Prostate gland (tissue), 2 donors: ENCODE measurements around the gene HOXA7. TPM values are rescaled to one million over a fixed set of nuclear protein-coding genes. Genes with fewer than 3 reads are reported as not detected.

ENCODE experiments used
- DNase-seq: peaks from one replicate; pipeline ENCODE4 v3.0.0-alpha.2; 2019; ENCODE audit warnings: low spot score
- H3K27ac ChIP-seq, 2 donors: fragments of 200-600 bp; sonication (generic); 2 replicates each; pipeline ENCODE4 v1.5.1; 2017 to 2019
- H3K27me3 ChIP-seq: fragments of 200-600 bp; sonication (generic); replicated peaks from 2 replicates; pipeline ENCODE4 v1.5.1; 2019; ENCODE audit not compliant: insufficient read depth
- H3K36me3 ChIP-seq, 2 donors: fragments of 200-600 bp; sonication (generic); 1 replicate in 1 of 2; 2 replicates in 1 of 2; pipeline versions ENCODE4 v1.5.1 to v1.8.1; 2017 to 2019
- H3K4me1 ChIP-seq: fragments of 200-600 bp; sonication (generic); replicated peaks from 2 replicates; pipeline ENCODE4 v1.5.1; 2019
- H3K4me3 ChIP-seq, 2 donors: fragments of 200-600 bp; sonication (generic); 2 replicates each; pipeline ENCODE4 v1.5.1; 2017 to 2019
- H3K9me3 ChIP-seq: fragments of 200-600 bp; sonication (generic); 2 replicates; pipeline ENCODE4 v1.5.1; 2017
- POLR2A ChIP-seq: fragments of 450-650 bp; IDR thresholded peaks from one replicate; pipeline ENCODE4 v1.6.1; 2016; ENCODE audit warnings: antibody characterized with exemption, mild to moderate bottlenecking
- POLR2AphosphoS5 ChIP-seq: sonication (generic); formaldehyde crosslinking; IDR thresholded peaks from one replicate; pipeline ENCODE4 v1.6.1; 2017; ENCODE audit warnings: antibody characterized with exemption
- WGBS: methylation state at CpG from one replicate; pipeline ENCODE4 v1.1.5; 2018; 5-methylcytosine and 5-hydroxymethylcytosine counted together
- intact Hi-C: fragments of 100-400 bp; cut with DNase I; formaldehyde crosslinking; loops from one replicate; pipeline ENCODE4 v1.14.2; 2022
- total RNA-seq, 2 donors: library from RNA; depleted of rRNA; stranded (reverse); fragments of >200 nt; gene quantifications; one replicate each; pipeline ENCODE4 v1.1.0, GENCODE V29; 2016
- TF ChIP-seq, protein P1 (sequence below), 4 experiments: fragments of 200-600 bp in 2 of 4; fragments of 450-650 bp in 2 of 4; sonication (generic) in 2 of 4; IDR thresholded peaks; 1 replicate in 3 of 4; 2 replicates in 1 of 4; pipeline ENCODE4 v1.5.1; 2016 to 2019; ENCODE audit warnings: antibody characterized with exemption in 4 of 4, mild to moderate bottlenecking in 2 of 4, moderate library complexity in 2 of 4

HOXA7 gene
- total RNA-seq, 2 donors from 2014 or later: 2.2 to 4.6 TPM

DNA sequence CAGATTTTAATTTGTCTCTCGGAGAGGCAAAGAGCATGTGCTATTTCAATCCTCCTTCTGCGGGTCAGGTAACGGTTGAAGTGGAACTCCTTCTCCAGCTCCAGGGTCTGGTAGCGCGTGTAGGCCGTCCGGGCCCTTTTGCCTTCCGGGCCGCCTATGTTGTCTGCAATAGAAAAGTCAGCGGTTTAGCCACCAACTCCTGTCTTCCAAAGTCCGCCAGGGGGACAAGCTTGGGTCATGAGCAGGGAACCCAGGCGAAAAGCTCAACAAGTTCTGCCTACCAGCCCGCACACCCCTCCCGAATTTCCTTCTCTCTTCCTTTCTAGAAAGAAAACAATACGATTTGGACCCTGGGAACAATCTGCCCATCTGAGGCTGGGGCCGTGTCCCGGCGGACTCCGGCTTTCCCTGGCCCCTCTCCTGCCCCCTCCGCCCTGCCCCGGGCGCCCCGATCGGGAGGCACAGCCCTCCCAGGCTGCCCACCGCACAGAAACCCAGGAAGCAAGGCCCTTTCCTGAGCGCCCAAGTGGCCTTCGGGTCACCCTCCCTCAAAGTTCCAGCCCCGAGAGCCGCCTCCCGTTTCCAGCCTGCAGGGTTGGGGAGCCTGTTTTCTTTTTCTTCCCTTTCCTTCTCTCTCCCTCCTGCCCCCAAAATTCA is 14.4 kb downstream of the HOXA7 start:
- H3K9me3 ChIP-seq: no peaks in the 10 kb centered on the region
- no peaks in the 10 kb centered on the region for H3K27me3 ChIP-seq
- DNase-seq: no peak
- no peaks in the 10 kb centered on the region for H3K4me1 ChIP-seq
- H3K4me3 ChIP-seq: peak overlapping the region; percentile 40
- TF ChIP-seq POLR2A: no peak
- TF ChIP-seq, protein P1, sequence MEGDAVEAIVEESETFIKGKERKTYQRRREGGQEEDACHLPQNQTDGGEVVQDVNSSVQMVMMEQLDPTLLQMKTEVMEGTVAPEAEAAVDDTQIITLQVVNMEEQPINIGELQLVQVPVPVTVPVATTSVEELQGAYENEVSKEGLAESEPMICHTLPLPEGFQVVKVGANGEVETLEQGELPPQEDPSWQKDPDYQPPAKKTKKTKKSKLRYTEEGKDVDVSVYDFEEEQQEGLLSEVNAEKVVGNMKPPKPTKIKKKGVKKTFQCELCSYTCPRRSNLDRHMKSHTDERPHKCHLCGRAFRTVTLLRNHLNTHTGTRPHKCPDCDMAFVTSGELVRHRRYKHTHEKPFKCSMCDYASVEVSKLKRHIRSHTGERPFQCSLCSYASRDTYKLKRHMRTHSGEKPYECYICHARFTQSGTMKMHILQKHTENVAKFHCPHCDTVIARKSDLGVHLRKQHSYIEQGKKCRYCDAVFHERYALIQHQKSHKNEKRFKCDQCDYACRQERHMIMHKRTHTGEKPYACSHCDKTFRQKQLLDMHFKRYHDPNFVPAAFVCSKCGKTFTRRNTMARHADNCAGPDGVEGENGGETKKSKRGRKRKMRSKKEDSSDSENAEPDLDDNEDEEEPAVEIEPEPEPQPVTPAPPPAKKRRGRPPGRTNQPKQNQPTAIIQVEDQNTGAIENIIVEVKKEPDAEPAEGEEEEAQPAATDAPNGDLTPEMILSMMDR (IDR thresholded peaks at IDR 0.05): no peak
- no peak for TF ChIP-seq POLR2AphosphoS5
- intact Hi-C loops: no loop called here
- H3K36me3 ChIP-seq: no peaks in the 10 kb centered on the region
- no peak overlapping the region for H3K27ac ChIP-seq
- WGBS: 74% methylated on average over 30 of the region's 30 CpGs

DNA sequence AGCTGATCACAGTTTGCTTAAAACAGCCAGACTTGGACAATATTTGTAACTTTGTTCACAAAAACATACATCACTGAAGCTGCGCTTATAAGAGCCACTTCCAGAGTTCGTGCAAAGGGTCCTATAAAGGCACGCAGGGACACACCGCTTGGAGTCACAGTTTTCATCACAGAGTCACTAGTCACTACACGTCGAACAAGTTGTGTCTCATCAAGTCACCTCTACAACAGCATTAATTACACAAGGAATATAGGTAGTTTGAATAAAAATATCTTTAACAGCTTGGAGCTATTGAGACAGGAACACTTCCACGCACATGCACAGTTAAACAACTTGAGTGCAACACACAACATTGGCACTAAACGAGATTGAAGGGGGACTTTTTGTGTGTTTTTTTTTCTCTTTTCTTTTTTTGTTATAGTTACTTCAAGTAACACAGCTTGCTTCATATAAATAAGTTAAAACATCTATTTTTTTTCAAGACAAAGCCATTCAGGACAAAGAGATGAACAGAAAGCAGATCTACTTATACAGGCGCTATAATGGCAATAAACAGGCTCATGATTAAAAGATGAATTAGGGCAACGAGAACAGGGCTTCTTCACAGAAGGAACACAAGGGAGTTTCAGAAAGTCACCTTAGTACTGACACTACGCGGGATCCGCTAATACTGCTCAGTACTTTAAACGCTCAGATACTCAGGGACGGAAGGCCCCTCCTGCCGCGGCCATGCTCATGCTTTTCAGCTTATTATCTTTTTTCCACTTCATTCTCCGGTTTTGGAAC is 15.1 kb downstream of the HOXA7 start:
- no peaks in the 10 kb centered on the region for H3K27me3 ChIP-seq
- no peaks in the 10 kb centered on the region for H3K36me3 ChIP-seq
- intact Hi-C loops: no loop called here
- TF ChIP-seq, protein P1 (IDR thresholded peaks at IDR 0.05): no peak
- TF ChIP-seq POLR2AphosphoS5 (no peak), POLR2A (no peak)
- DNase-seq: no peak
- no peaks in the 10 kb centered on the region for H3K9me3 ChIP-seq
- no peaks in the 10 kb centered on the region for H3K4me1 ChIP-seq
- H3K4me3 ChIP-seq: no peak overlapping the region
- WGBS: 89% methylated on average over 18 of the region's 18 CpGs
- no peak overlapping the region for H3K27ac ChIP-seq

DNA sequence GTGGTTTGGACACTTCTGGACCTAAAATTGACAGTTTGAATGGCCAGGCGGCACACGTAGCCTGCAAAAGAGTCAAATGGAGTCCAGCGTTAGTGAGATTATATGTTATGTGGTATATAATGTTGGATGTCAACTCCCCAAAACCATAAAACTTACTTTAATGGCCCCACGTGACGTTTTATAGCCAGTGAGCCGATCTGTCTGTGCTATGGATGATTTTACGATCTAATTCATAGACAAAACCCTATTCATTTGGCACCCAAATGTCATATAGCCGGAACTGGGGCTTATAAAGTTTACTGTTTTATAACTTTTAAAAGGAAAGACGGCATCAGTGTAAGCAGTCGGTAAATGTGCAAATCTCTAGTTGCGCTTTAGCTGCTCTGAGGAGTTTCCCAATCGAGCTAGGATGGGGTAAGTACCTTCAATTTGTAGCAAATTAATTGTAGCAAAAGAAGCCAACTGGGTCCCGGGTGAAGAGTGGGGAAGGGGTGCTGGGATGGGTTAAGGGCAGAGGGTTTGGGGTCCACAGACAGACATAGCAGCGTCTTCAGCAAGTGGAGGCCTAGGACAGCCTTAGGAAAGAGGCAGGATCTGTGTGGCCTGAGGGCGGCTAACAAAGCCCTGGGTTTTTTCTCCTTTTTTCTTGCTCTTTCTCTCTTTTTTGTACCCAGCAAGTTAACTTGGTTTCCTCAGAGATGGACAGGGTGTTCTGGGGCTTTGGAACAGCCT is 16.2 kb downstream of the HOXA7 start:
- no peaks in the 10 kb centered on the region for H3K36me3 ChIP-seq
- no peak overlapping the region for H3K27ac ChIP-seq
- no peak for TF ChIP-seq POLR2A
- no peak for TF ChIP-seq POLR2AphosphoS5
- TF ChIP-seq, protein P1 (IDR thresholded peaks at IDR 0.05): no peak
- intact Hi-C loops: no loop called here
- H3K4me1 ChIP-seq: no peaks in the 10 kb centered on the region
- no peak overlapping the region for H3K4me3 ChIP-seq
- WGBS: 63% methylated on average over 15 of the region's 15 CpGs
- DNase-seq: no peak
- H3K9me3 ChIP-seq: no peaks in the 10 kb centered on the region
- no peaks in the 10 kb centered on the region for H3K27me3 ChIP-seq

DNA sequence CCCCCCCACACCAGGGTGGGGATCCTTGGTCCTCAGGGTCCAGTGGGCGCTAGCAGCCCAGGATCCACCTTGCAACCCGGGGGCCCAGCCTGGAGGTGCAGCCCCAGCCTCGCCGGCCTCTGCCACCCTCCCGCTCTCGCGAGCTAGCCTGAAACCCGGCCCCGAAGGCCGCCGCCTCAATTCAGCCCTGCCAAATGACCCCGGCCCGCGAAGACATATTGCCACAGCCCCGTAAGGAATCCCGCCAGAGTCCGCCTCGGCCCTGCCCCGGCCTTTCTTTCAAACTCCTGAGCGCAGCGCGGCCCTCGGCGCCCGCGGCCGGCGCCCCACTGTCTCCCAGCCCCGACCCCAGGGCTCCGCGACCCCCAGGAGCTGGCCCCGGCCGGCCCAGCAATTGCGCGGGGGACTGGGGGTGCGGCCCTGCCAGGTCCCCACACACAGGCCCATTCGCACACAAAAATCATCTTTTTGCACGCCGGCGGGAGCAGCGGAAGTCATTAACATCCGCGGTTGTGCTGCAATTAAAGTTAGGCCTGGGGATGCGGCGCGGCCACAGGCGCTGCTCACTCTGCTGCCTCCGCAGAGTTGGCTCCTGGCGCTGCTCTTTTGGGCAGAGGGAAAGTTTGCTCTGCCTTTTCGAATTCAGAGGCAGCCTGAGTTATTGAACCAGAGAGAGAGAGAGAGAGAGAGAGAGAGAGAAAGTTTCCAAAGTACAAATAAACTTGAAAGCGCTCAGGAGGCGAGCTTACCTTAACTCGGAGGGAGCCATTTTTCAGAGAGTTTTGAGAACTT is 16.9 kb downstream of the HOXA7 start:
- Histone ChIP-seq H3K27me3 (no peaks in the 10 kb centered on the region), H3K4me3 (peak overlapping the region in 1 of 2 donors; percentile 16), H3K27ac (peak overlapping the region in 1 of 2 donors; percentile 27), H3K4me1 (no peaks in the 10 kb centered on the region), H3K9me3 (no peaks in the 10 kb centered on the region), H3K36me3 (no peaks in the 10 kb centered on the region)
- DNase-seq: no peak
- intact Hi-C loops: no loop called here
- TF ChIP-seq POLR2A (no peak), POLR2AphosphoS5 (no peak)
- TF ChIP-seq, protein P1 (IDR thresholded peaks at IDR 0.05): no peak
- WGBS: 70% methylated on average over 48 of the region's 53 CpGs
